ENCODE data around the gene MYO18A. TPM values are rescaled to one million over a fixed set of nuclear protein-coding genes. Genes with fewer than 3 reads are reported as not detected.

MYO18A gene
- total RNA-seq, 3 donors from 2014 or later (not counting 1 experiment from before 2014, with no cell fraction given): 110 to 117 (median 115) TPM

DNA sequence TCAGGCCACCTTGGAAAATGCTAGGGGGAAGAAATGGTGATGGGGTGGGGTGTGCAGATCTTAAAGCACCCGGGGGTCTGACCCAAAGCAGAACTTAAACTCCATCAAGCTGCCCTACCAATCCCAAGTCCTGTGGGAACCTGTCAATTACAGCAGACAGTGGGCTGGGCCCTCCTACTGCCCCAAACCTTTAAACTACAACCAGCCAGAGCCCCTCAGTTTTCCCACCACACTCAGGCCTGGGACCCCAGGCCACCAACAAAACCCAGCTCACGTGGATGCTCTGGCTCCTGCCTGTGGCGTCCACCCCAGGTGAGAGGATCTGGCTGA is 2.7 kb downstream of the MYO18A start:
- Mint-ChIP-seq H3K36me3 (no peaks in the 10 kb centered on the region), H3K9me3 (no peaks in the 10 kb centered on the region), H3K4me3 (peak overlapping the region; percentile 92), H3K4me1 (peaks cover 19 to 29% of the 10 kb centered on the region in 2 donors), H3K27ac (peak overlapping the region; percentile 57 to 92), H3K27me3 (ENCODE audit: low read depth in 2 of 2) (peaks cover 0 to 3% of the 10 kb centered on the region in 2 donors)
- Histone ChIP-seq H3K4me3 (ENCODE audit: low read length) (no peak overlapping the region), H3K9me3 (ENCODE audit: control insufficient read depth, insufficient read depth, low read length) (no peaks in the 10 kb centered on the region), H3K4me1 (ENCODE audit: control insufficient read depth, insufficient read depth, low read length) (peaks cover 26% of the 10 kb centered on the region), H3K27ac (ENCODE audit: low read length) (no peak overlapping the region), H3K27me3 (ENCODE audit: control insufficient read depth, insufficient read depth, low read length) (no peaks in the 10 kb centered on the region), H3K36me3 (ENCODE audit: control insufficient read depth, insufficient read depth, low read length) (no peaks in the 10 kb centered on the region)
- TF ChIP-seq, protein P1, sequence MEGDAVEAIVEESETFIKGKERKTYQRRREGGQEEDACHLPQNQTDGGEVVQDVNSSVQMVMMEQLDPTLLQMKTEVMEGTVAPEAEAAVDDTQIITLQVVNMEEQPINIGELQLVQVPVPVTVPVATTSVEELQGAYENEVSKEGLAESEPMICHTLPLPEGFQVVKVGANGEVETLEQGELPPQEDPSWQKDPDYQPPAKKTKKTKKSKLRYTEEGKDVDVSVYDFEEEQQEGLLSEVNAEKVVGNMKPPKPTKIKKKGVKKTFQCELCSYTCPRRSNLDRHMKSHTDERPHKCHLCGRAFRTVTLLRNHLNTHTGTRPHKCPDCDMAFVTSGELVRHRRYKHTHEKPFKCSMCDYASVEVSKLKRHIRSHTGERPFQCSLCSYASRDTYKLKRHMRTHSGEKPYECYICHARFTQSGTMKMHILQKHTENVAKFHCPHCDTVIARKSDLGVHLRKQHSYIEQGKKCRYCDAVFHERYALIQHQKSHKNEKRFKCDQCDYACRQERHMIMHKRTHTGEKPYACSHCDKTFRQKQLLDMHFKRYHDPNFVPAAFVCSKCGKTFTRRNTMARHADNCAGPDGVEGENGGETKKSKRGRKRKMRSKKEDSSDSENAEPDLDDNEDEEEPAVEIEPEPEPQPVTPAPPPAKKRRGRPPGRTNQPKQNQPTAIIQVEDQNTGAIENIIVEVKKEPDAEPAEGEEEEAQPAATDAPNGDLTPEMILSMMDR (IDR thresholded peaks at IDR 0.05): no peak
- ATAC-seq (no peak), DNase-seq (no peak)
- WGBS (ENCODE audit: insufficient coverage): 87% methylated on average over 3 of the region's 3 CpGs
- intact Hi-C loops (cut with micrococcal nuclease): no loop called here

DNA sequence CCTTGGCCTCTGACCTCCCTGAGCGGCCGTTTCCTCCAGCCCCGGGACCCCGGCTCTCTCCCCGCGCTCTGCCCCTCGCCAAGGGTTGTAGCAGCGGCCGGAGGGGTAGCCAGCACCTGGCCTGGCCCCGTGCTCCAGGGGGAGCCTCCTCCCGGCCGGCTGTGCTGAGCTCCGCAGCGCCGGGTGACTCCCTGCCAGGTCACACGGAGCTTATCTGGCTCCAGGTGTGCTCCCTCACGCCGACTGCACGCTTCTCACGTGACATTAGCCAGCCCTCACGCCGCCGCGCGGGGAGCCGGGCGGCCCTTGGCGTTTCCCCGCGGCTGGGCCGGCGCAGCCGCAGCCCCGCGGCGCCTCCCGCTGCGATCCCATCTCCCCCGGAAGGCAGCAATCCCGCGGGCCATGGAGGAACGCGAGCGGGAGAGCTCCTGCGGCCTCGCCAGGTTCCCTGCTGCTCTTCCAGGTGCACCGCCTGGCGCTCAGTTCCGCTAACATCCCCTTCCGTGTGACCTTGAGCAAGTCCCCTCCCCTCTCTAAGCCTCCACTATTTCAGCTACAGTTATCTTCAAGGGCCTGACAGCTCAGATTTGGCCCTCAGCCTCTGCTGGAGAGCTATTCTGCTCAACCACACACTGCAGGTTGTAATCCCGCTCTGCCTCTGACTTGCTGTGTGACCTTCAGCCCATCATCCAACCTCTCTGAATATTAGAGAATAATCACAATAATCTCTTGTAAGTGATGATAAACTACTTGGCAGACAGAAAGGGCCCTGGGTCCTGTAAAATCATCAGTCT is 3.4 kb downstream of the MYO18A start:
- H3K36me3 Mint-ChIP-seq: no peaks in the 10 kb centered on the region
- H3K9me3 ChIP-seq (ENCODE audit: control insufficient read depth, insufficient read depth, low read length): no peaks in the 10 kb centered on the region
- H3K9me3 Mint-ChIP-seq: no peaks in the 10 kb centered on the region
- peak overlapping the region; percentile 55 for H3K4me3 ChIP-seq (ENCODE audit: low read length)
- peak overlapping the region; percentile 92 for H3K4me3 Mint-ChIP-seq
- peaks cover 0 to 3% of the 10 kb centered on the region in 2 donors for H3K27me3 Mint-ChIP-seq (ENCODE audit: low read depth in 2 of 2)
- TF ChIP-seq, protein P1 (IDR thresholded peaks at IDR 0.05): no peak
- ATAC-seq (peak in 2 of 3 donors; percentile 19 to 23), DNase-seq (peak in 1 of 2 donors; percentile 78)
- peak overlapping the region; percentile 46 for H3K27ac ChIP-seq (ENCODE audit: low read length)
- no peaks in the 10 kb centered on the region for H3K27me3 ChIP-seq (ENCODE audit: control insufficient read depth, insufficient read depth, low read length)
- H3K4me1 Mint-ChIP-seq: peaks cover 19 to 29% of the 10 kb centered on the region in 2 donors
- peaks cover 26% of the 10 kb centered on the region for H3K4me1 ChIP-seq (ENCODE audit: control insufficient read depth, insufficient read depth, low read length)
- intact Hi-C loops (cut with micrococcal nuclease): no loop called here
- 3% methylated on average over 51 of the region's 51 CpGs for WGBS (ENCODE audit: insufficient coverage)
- peak overlapping the region; percentile 57 to 92 for H3K27ac Mint-ChIP-seq
- H3K36me3 ChIP-seq (ENCODE audit: control insufficient read depth, insufficient read depth, low read length): no peaks in the 10 kb centered on the region

DNA sequence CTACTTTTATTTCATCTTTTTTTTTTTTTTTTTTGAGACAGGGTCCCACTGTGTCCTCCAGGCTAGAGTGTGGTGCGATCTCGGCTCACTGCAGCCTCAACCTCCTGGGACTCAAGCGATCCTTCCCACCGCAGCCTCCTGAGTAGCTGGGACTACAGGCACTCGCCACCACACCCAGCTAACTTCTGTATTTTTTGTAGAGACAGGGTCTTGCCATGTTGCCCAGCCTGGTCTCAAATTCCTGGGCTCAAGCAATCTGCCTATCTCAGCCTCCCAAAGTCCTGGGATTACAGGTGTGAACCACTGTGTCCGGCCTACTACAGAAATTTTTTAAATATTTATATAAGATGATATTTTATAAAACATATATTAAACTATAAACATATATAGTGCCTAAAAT is 4.8 kb downstream of the MYO18A start:
- Mint-ChIP-seq H3K4me3 (no peak overlapping the region), H3K27me3 (ENCODE audit: low read depth in 2 of 2) (peaks cover 0 to 3% of the 10 kb centered on the region in 2 donors), H3K36me3 (no peaks in the 10 kb centered on the region), H3K4me1 (peaks cover 14 to 20% of the 10 kb centered on the region in 2 donors), H3K27ac (no peak overlapping the region), H3K9me3 (no peaks in the 10 kb centered on the region)
- H3K4me1 ChIP-seq (ENCODE audit: control insufficient read depth, insufficient read depth, low read length): peaks cover 20% of the 10 kb centered on the region
- H3K27me3 ChIP-seq (ENCODE audit: control insufficient read depth, insufficient read depth, low read length): no peaks in the 10 kb centered on the region
- H3K4me3 ChIP-seq (ENCODE audit: low read length): no peak overlapping the region
- TF ChIP-seq, protein P1 (IDR thresholded peaks at IDR 0.05): no peak
- ATAC-seq (no peak), DNase-seq (no peak)
- intact Hi-C loops (cut with micrococcal nuclease): no loop called here
- H3K36me3 ChIP-seq (ENCODE audit: control insufficient read depth, insufficient read depth, low read length): no peaks in the 10 kb centered on the region
- H3K27ac ChIP-seq (ENCODE audit: low read length): no peak overlapping the region
- no peaks in the 10 kb centered on the region for H3K9me3 ChIP-seq (ENCODE audit: control insufficient read depth, insufficient read depth, low read length)
- 95% methylated on average over 5 of the region's 6 CpGs for WGBS (ENCODE audit: insufficient coverage)

Measured in natural killer cell (primary cell).